GM23338 (cell line): Measurements from ENCODE around the gene UBASH3A. TPM values are rescaled to one million over a fixed set of nuclear protein-coding genes. Genes with fewer than 3 reads are reported as not detected.

Source experiments
- ATAC-seq: fragments of 200-7000 bp; cut with Tn5 transposase; 3 replicates; pipeline ENCODE4 v1.9.1; 2020
- DNase-seq: peaks from one replicate; pipeline ENCODE4 v3.0.0-alpha.2; 2015; ENCODE audit warnings: low spot score
- H2AFZ ChIP-seq: fragments of 200-600 bp; sonication (generic); 2 replicates; pipeline ENCODE4 v1.8.0; 2016; ENCODE audit warnings: antibody characterized with exemption, mild to moderate bottlenecking, moderate library complexity
- H3F3A ChIP-seq: fragments of 200-600 bp; sonication (generic); replicated peaks from 2 replicates; pipeline ENCODE4 v1.8.0; 2017; ENCODE audit warnings: antibody characterized with exemption, mixed run types, low read depth
- H3K27ac ChIP-seq: fragments of 200-600 bp; sonication (generic); 2 replicates; pipeline ENCODE4 v1.6.1; 2016; ENCODE audit warnings: low read depth
- H3K27me3 ChIP-seq: fragments of 200-600 bp; sonication (generic); 2 replicates; pipeline ENCODE4 v1.8.0; 2016; ENCODE audit warnings: mild to moderate bottlenecking, mixed run types, moderate library complexity; ENCODE audit not compliant: insufficient read depth
- H3K36me3 ChIP-seq: fragments of 200-600 bp; sonication (generic); 2 replicates; pipeline ENCODE4 v1.8.0; 2016; ENCODE audit warnings: mild to moderate bottlenecking; ENCODE audit not compliant: insufficient read depth
- H3K4me1 ChIP-seq: fragments of 200-600 bp; sonication (generic); 2 replicates; pipeline ENCODE4 v1.8.0; 2016; ENCODE audit warnings: mild to moderate bottlenecking, moderate library complexity; ENCODE audit not compliant: insufficient read depth
- H3K4me2 ChIP-seq: fragments of 200-600 bp; sonication (generic); 2 replicates; pipeline ENCODE4 v1.7.1; 2017; ENCODE audit warnings: mixed run types
- H3K4me3 ChIP-seq: fragments of 200-600 bp; sonication (generic); 2 replicates; pipeline ENCODE4 v1.6.1; 2016; ENCODE audit warnings: mixed run types
- H3K79me2 ChIP-seq: fragments of 200-600 bp; sonication (generic); replicated peaks from 2 replicates; pipeline ENCODE4 v1.8.0; 2017; ENCODE audit warnings: mild to moderate bottlenecking; ENCODE audit not compliant: insufficient read depth
- H3K9me2 ChIP-seq: fragments of 200-600 bp; sonication (generic); 2 replicates; pipeline ENCODE4 v1.8.0; 2017; ENCODE audit not compliant: insufficient read depth
- H4K20me1 ChIP-seq: fragments of 200-600 bp; sonication (generic); replicated peaks from 2 replicates; pipeline ENCODE4 v1.8.0; 2017; ENCODE audit warnings: mild to moderate bottlenecking; ENCODE audit not compliant: insufficient read depth
- H3K27ac Mint-ChIP-seq: 2 replicates; pipeline ENCODE4 v1.8.0; 2020; ENCODE audit warnings: inconsistent platforms, mild to moderate bottlenecking, moderate library complexity, mixed read lengths
- H3K27me3 Mint-ChIP-seq: 3 replicates; pipeline ENCODE4 v1.8.0; 2022; ENCODE audit warnings: low read depth, mild to moderate bottlenecking, moderate library complexity, mixed read lengths, inconsistent platforms; ENCODE audit not compliant: insufficient read depth, poor library complexity
- H3K36me3 Mint-ChIP-seq: 3 replicates; pipeline ENCODE4 v1.8.0; 2021; ENCODE audit warnings: low read depth, mild to moderate bottlenecking, inconsistent platforms, moderate library complexity, mixed read lengths
- H3K4me1 Mint-ChIP-seq: 3 replicates; pipeline ENCODE4 v1.8.0; 2020; ENCODE audit warnings: mild to moderate bottlenecking, inconsistent platforms, mixed read lengths
- H3K4me3 Mint-ChIP-seq: 3 replicates; pipeline ENCODE4 v1.8.0; 2021; ENCODE audit warnings: moderate library complexity, mild to moderate bottlenecking, inconsistent platforms, mixed read lengths
- H3K9me3 Mint-ChIP-seq: 3 replicates; pipeline ENCODE4 v1.8.0; 2020; ENCODE audit warnings: moderate library complexity, mild to moderate bottlenecking, inconsistent platforms, mixed read lengths
- CTCF ChIP-seq, 2 experiments: fragments of 200-600 bp in 1 of 2; sonication (generic) in 1 of 2; conservative IDR thresholded peaks; 2 replicates each; pipeline versions ENCODE4 v1.5.1 to v1.6.1; 2016 to 2017; ENCODE audit warnings: antibody characterized with exemption in 2 of 2, low read depth in 2 of 2, mild to moderate bottlenecking in 2 of 2, moderate library complexity in 1 of 2
- ETS1 ChIP-seq: IDR thresholded peaks from 2 replicates; pipeline ENCODE4 v1.6.1; 2016; ENCODE audit warnings: antibody characterized with exemption
- EZH2 ChIP-seq: fragments of 200-600 bp; sonication (generic); IDR thresholded peaks from one replicate; pipeline ENCODE4 v1.8.0; 2017; ENCODE audit warnings: antibody characterized with exemption, mild to moderate bottlenecking, low read depth; ENCODE audit not compliant: unreplicated experiment
- EZH2phosphoT487 ChIP-seq: fragments of 200-600 bp; sonication (generic); IDR thresholded peaks from one replicate; pipeline ENCODE4 v1.8.1; 2018; ENCODE audit warnings: antibody characterized with exemption; ENCODE audit not compliant: unreplicated experiment
- JUNB ChIP-seq: IDR thresholded peaks from one replicate; pipeline ENCODE4 v1.6.1; 2016; ENCODE audit warnings: antibody characterized with exemption; ENCODE audit not compliant: unreplicated experiment
- NANOG ChIP-seq: IDR thresholded peaks from 2 replicates; pipeline ENCODE4 v1.6.1; 2016; ENCODE audit warnings: antibody characterized with exemption, borderline replicate concordance
- POLR2AphosphoS5 ChIP-seq: IDR thresholded peaks from 2 replicates; pipeline ENCODE4 v1.6.1; 2016; ENCODE audit warnings: antibody characterized with exemption, low read depth
- REST ChIP-seq: IDR thresholded peaks from one replicate; pipeline ENCODE4 v1.6.1; 2018; ENCODE audit warnings: antibody characterized with exemption; ENCODE audit not compliant: unreplicated experiment
- STAT1 ChIP-seq: IDR thresholded peaks from one replicate; pipeline ENCODE4 v1.6.1; 2016; ENCODE audit warnings: antibody characterized with exemption; ENCODE audit not compliant: unreplicated experiment
- ZNF114 ChIP-seq: fragments of 250-450 bp; sonication (Bioruptor Pico); IDR thresholded peaks from 2 replicates; pipeline ENCODE4 v1.5.0; 2020; ENCODE audit warnings: mild to moderate bottlenecking, moderate library complexity
- ZNF331 ChIP-seq: fragments of 250-450 bp; sonication (Bioruptor Pico); IDR thresholded peaks from 2 replicates; pipeline ENCODE4 v1.5.0; 2020; ENCODE audit warnings: low read depth, mild to moderate bottlenecking, moderate library complexity
- polyA plus RNA-seq: library from polyadenylated mRNA; unstranded; fragments of >200 nt; fragmentation: Nextera tagmentation; extraction: Ambion mirVana; gene quantifications from 2 replicates; pipeline ENCODE4 v1.2.1, GENCODE V29; 2016
- total RNA-seq: library from RNA; depleted of rRNA; stranded (reverse); fragments of >200 nt; shearing (Covaris generic); gene quantifications from 2 replicates; pipeline ENCODE4 v1.2.3, GENCODE V29; 2014

The UBASH3A gene
- total and polyA plus RNA-seq, 2 experiments from 2014 or later = not detected

GRCh38 chr21:42413500-42413899 is 9.8 kb downstream of the UBASH3A start (continued):
- TF ChIP-seq REST (no peak), JUNB (no peak), ZNF114 (no peak), NANOG (no peak)

- DNase-seq (no peak), ATAC-seq (no peak)
- Histone ChIP-seq H3K4me3 (no peak overlapping the region), H3K4me2 (no peak overlapping the region), H4K20me1 (no peaks in the 10 kb centered on the region), H3K27me3 (no peaks in the 10 kb centered on the region), H3F3A (no peaks in the 10 kb centered on the region), H3K27ac (no peak overlapping the region), H2AFZ (no peak overlapping the region), H3K36me3 (no peaks in the 10 kb centered on the region), H3K4me1 (no peaks in the 10 kb centered on the region), H3K79me2 (no peaks in the 10 kb centered on the region), H3K9me2 (no peaks in the 10 kb centered on the region)
- no peak overlapping the region for H3K27ac Mint-ChIP-seq
- H3K27me3 Mint-ChIP-seq = peaks cover 7% of the 10 kb centered on the region
- no peaks in the 10 kb centered on the region for H3K9me3 Mint-ChIP-seq
- H3K36me3 Mint-ChIP-seq = no peaks in the 10 kb centered on the region
- no peak overlapping the region for H3K4me3 Mint-ChIP-seq
- H3K4me1 Mint-ChIP-seq = peaks cover 12% of the 10 kb centered on the region
- TF ChIP-seq POLR2AphosphoS5 = no peak
- no peak for TF ChIP-seq ZNF331
- no peak for TF ChIP-seq CTCF (conservative IDR thresholded peaks at IDR 0.05; ENCODE audit: low read depth in 2 of 2)
- TF ChIP-seq STAT1 = no peak
- no peak for TF ChIP-seq REST
- TF ChIP-seq ZNF114 = no peak
- TF ChIP-seq NANOG = no peak
- TF ChIP-seq EZH2phosphoT487 = no peak
- TF ChIP-seq EZH2 = no peak
- TF ChIP-seq JUNB = no peak
- TF ChIP-seq ETS1 = no peak
These were observed 10.4 kb downstream of the UBASH3A start for GRCh38 chr21:42414066-42414465.
